Prostate gland (tissue), 2 donors: ENCODE results near the gene RFTN1.

Experiments
- CTCF ChIP-seq, 4 experiments: fragments of 200-600 bp in 2 of 4; fragments of 450-650 bp in 2 of 4; sonication (generic) in 2 of 4; IDR thresholded peaks; 1 replicate in 3 of 4; 2 replicates in 1 of 4; pipeline ENCODE4 v1.5.1; 2016 to 2019; ENCODE audit warnings: antibody characterized with exemption in 4 of 4, mild to moderate bottlenecking in 2 of 4, moderate library complexity in 2 of 4
- POLR2A ChIP-seq: fragments of 450-650 bp; IDR thresholded peaks from one replicate; pipeline ENCODE4 v1.6.1; 2016; ENCODE audit warnings: antibody characterized with exemption, mild to moderate bottlenecking
- POLR2AphosphoS5 ChIP-seq: sonication (generic); formaldehyde crosslinking; IDR thresholded peaks from one replicate; pipeline ENCODE4 v1.6.1; 2017; ENCODE audit warnings: antibody characterized with exemption

- no peak for TF ChIP-seq CTCF (IDR thresholded peaks at IDR 0.05)
- TF ChIP-seq POLR2A: no peak
- no peak for TF ChIP-seq POLR2AphosphoS5
Observed at GRCh38 chr3:16366581-16366980, 146.9 kb downstream of the RFTN1 start.
